Measurements from ENCODE around the gene OGA. TPM values are rescaled to one million over a fixed set of nuclear protein-coding genes. Genes with fewer than 3 reads are reported as not detected.

Gene OGA
- total and polyA plus RNA-seq, 9 of the 15 experiments (the other 6 are each of a cell fraction or from before 2014, with no cell fraction given) = 13.5 to 73.5 (median 59.5) TPM

DNA sequence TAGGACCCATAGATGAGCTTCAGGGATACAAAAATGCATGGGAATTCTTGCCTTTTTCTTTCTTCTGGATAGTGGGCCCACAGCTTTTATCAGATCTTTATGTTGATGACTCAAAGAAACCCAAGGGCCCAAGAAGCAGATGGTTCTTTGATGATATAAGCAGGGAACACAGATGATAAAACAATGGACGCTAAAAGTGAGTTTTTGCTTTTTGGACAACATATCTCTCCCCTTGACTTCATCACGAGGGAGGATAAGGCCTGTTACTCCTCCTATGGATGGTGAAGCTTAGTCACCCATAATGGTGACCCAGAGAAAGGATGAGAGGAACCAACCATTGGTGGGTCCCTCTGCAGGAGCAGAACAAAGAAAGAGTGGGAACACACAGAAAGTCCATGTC lies 6.5 kb upstream of the OGA start (continued):
- TF ChIP-seq, protein P1, sequence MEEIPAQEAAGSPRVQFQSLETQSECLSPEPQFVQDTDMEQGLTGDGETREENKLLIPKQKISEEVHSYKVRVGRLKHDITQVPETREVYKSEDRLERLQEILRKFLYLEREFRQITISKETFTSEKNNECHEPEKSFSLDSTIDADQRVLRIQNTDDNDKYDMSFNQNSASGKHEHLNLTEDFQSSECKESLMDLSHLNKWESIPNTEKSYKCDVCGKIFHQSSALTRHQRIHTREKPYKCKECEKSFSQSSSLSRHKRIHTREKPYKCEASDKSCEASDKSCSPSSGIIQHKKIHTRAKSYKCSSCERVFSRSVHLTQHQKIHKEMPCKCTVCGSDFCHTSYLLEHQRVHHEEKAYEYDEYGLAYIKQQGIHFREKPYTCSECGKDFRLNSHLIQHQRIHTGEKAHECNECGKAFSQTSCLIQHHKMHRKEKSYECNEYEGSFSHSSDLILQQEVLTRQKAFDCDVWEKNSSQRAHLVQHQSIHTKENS (CRISPR knock-in tag; IDR thresholded peaks at IDR 0.05) = no peak
- no peak for TF ChIP-seq ZC3H8 (IDR thresholded peaks at IDR 0.05)
- peak; percentile 68; the same call in 1 of the 2 replicates for TF ChIP-seq CREM (IDR thresholded peaks at IDR 0.05; ENCODE audit: low read depth)
- no peak for TF ChIP-seq RBM39 (optimal IDR thresholded peaks at IDR 0.05; ENCODE audit: low read depth, low read length)
- TF ChIP-seq, protein P2, sequence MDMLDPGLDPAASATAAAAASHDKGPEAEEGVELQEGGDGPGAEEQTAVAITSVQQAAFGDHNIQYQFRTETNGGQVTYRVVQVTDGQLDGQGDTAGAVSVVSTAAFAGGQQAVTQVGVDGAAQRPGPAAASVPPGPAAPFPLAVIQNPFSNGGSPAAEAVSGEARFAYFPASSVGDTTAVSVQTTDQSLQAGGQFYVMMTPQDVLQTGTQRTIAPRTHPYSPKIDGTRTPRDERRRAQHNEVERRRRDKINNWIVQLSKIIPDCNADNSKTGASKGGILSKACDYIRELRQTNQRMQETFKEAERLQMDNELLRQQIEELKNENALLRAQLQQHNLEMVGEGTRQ (CRISPR knock-in tag; IDR thresholded peaks at IDR 0.05) = no peak
- TF ChIP-seq, protein P3, sequence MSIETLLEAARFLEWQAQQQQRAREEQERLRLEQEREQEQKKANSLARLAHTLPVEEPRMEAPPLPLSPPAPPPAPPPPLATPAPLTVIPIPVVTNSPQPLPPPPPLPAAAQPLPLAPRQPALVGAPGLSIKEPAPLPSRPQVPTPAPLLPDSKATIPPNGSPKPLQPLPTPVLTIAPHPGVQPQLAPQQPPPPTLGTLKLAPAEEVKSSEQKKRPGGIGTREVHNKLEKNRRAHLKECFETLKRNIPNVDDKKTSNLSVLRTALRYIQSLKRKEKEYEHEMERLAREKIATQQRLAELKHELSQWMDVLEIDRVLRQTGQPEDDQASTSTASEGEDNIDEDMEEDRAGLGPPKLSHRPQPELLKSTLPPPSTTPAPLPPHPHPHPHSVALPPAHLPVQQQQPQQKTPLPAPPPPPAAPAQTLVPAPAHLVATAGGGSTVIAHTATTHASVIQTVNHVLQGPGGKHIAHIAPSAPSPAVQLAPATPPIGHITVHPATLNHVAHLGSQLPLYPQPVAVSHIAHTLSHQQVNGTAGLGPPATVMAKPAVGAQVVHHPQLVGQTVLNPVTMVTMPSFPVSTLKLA (conservative IDR thresholded peaks at IDR 0.05) = peak in 1 of 2 experiments; percentile 56; a peak in 2 of 4 replicates
- TF ChIP-seq, protein P4, sequence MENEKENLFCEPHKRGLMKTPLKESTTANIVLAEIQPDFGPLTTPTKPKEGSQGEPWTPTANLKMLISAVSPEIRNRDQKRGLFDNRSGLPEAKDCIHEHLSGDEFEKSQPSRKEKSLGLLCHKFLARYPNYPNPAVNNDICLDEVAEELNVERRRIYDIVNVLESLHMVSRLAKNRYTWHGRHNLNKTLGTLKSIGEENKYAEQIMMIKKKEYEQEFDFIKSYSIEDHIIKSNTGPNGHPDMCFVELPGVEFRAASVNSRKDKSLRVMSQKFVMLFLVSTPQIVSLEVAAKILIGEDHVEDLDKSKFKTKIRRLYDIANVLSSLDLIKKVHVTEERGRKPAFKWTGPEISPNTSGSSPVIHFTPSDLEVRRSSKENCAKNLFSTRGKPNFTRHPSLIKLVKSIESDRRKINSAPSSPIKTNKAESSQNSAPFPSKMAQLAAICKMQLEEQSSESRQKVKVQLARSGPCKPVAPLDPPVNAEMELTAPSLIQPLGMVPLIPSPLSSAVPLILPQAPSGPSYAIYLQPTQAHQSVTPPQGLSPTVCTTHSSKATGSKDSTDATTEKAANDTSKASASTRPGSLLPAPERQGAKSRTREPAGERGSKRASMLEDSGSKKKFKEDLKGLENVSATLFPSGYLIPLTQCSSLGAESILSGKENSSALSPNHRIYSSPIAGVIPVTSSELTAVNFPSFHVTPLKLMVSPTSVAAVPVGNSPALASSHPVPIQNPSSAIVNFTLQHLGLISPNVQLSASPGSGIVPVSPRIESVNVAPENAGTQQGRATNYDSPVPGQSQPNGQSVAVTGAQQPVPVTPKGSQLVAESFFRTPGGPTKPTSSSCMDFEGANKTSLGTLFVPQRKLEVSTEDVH (IDR thresholded peaks at IDR 0.05; ENCODE audit: low read depth, partially characterized antibody) = no peak
- no peak for TF ChIP-seq SNRNP70 (optimal IDR thresholded peaks at IDR 0.05; ENCODE audit: low read depth, low read length)

Data from K562 (cell line).